RWPE2 (cell line): ENCODE data around the gene UBE2E1.
A peak's percentile ranks its signal among the peaks of the same experiment; 100 is the strongest.
"Not testable (repeated sequence)": the region's sequence is repeated elsewhere in the genome, so short reads cannot be mapped to it uniquely, and the experiment has no call there.

Source experiments
- ATAC-seq: fragments of 200-7000 bp; cut with Tn5 transposase; 3 replicates; pipeline ENCODE4 v1.9.1; 2021; ENCODE audit warnings: low read depth
- DNase-seq: peaks from one replicate; pipeline ENCODE4 v3.0.0-alpha.2; 2020; ENCODE audit warnings: low spot score
- H3K27ac ChIP-seq: fragments of 450-650 bp; 2 replicates; pipeline ENCODE4 v1.5.1; 2017; ENCODE audit warnings: mild to moderate bottlenecking; ENCODE audit not compliant: poor library complexity, severe bottlenecking
- H3K27me3 ChIP-seq: fragments of 250-450 bp; sonication (Bioruptor Pico); 2 replicates; pipeline ENCODE4 v1.5.1; 2021; ENCODE audit warnings: mild to moderate bottlenecking, moderate library complexity; ENCODE audit not compliant: insufficient read depth, poor library complexity, severe bottlenecking
- H3K36me3 ChIP-seq: fragments of 250-450 bp; sonication (Bioruptor Pico); 2 replicates; pipeline ENCODE4 v1.5.1; 2020; ENCODE audit warnings: low read depth, mild to moderate bottlenecking, moderate library complexity
- H3K4me1 ChIP-seq: fragments of 250-450 bp; sonication (Bioruptor Pico); 2 replicates; pipeline ENCODE4 v1.5.1; 2021; ENCODE audit warnings: mild to moderate bottlenecking, moderate library complexity; ENCODE audit not compliant: insufficient read depth, poor library complexity, severe bottlenecking
- H3K4me3 ChIP-seq: fragments of 250-450 bp; sonication (Bioruptor Pico); 2 replicates; pipeline ENCODE4 v1.5.1; 2021; ENCODE audit warnings: mild to moderate bottlenecking, moderate library complexity; ENCODE audit not compliant: severe bottlenecking
- H3K9me3 ChIP-seq: fragments of 250-450 bp; sonication (Bioruptor Pico); 2 replicates; pipeline ENCODE4 v1.5.1; 2021; ENCODE audit warnings: mild to moderate bottlenecking, moderate library complexity; ENCODE audit not compliant: severe bottlenecking
- TF ChIP-seq, protein P1 (sequence below): fragments of 450-650 bp; IDR thresholded peaks from one replicate; pipeline ENCODE4 v1.5.1; 2017; ENCODE audit warnings: mild to moderate bottlenecking, moderate library complexity; ENCODE audit not compliant: poor library complexity, severe bottlenecking

Gene UBE2E1

DNA sequence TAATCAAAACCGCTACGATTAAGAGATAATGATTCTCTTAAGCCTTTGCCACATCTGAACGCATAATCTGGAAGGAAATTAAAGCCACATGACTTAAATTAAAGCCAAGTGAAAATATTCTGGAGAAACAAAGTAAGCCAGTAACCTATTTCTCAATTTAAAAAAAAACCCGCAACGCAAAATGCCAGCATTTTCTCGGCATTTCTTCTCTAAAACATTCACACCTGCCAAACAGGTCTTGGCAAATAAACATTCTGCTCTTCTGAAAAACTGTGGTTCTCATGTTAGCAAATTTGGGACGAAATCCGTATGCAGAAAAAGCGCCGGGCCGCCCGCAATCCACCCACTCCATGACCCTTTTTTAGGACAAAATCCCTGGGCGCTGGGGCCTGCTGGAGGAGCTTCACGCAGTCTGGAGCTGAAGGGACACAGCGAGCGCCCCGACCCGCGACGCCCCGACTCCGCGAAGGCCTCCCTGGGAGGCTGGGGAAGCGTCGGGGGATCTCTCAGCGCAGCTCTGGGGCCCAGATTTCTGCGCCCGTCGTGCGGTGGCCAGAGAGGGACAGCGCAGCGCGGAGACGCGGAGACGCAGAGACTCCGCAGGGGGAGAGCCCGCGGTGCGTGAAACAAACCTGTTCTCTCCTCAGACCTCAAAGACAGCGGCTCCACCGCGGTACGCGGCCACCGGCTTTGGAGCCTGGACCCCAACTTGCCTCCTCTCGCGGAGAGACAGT, 110.6 kb downstream of the UBE2E1 start:
- Histone ChIP-seq H3K4me3 (peak overlapping the region; percentile 64), H3K27me3 (no peaks in the 10 kb centered on the region), H3K27ac (peak overlapping the region; percentile 73), H3K9me3 (no peaks in the 10 kb centered on the region), H3K36me3 (peaks cover 36% of the 10 kb centered on the region), H3K4me1 (peaks cover 18% of the 10 kb centered on the region)
- no peak for DNase-seq
- ATAC-seq: peak; percentile 51
- TF ChIP-seq, protein P1, sequence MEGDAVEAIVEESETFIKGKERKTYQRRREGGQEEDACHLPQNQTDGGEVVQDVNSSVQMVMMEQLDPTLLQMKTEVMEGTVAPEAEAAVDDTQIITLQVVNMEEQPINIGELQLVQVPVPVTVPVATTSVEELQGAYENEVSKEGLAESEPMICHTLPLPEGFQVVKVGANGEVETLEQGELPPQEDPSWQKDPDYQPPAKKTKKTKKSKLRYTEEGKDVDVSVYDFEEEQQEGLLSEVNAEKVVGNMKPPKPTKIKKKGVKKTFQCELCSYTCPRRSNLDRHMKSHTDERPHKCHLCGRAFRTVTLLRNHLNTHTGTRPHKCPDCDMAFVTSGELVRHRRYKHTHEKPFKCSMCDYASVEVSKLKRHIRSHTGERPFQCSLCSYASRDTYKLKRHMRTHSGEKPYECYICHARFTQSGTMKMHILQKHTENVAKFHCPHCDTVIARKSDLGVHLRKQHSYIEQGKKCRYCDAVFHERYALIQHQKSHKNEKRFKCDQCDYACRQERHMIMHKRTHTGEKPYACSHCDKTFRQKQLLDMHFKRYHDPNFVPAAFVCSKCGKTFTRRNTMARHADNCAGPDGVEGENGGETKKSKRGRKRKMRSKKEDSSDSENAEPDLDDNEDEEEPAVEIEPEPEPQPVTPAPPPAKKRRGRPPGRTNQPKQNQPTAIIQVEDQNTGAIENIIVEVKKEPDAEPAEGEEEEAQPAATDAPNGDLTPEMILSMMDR: no peak

DNA sequence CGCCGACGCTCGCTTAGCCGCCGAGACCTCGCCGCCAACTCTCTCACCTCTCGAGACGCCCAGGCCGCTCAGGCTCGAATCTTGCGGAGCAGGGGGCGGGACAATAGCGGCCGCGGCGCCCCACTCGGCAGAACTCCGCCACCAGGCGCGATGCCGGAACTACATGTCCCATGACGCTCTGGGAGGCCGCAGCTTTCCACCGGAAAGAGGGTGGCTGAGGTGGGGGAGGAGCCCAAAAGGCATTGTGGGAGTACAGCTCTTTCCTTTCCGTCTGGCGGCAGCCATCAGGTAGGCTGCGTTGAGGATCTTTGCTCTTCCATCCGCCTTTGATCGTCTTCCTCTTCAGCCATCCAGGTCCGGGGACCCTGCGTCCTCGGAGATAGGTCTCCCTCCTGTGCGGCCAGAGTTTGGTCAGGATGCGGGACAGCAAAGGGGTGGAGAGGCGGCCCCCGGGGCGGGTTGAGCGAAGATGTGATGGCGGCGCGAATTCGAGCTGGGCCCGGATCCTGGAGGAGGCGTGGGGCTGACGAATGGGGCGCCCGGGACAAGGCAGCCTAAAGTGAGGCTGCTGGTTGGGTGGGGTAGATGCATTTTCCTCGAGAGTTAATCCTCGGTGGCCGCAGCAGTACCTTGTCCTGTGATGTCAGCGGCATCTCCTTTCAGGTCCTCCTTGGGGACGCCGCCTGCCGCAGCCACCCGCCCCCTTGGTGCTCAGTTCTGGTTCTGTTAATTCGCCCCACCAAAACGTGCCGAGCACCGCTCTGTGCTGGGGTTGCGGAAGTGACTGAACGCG, 111.3 kb downstream of the UBE2E1 start, which contains the start of the genes NKIRAS1 and RPL15:
Gene NKIRAS1 (minus strand): TSS at position 105 of the 793 bp plus-strand sequence. CDS start 6,086 bp downstream, outside the sequence.
Gene RPL15 (plus strand): TSS at position 247 of the 793 bp plus-strand sequence. CDS start 728 bp downstream, outside the sequence.
- DNase-seq (peak; percentile 98), ATAC-seq (peak; percentile 90)
- peak within 1 kb of the TSS; percentile 64 for H3K4me3 ChIP-seq
- no peaks in the 10 kb centered on the region for H3K27me3 ChIP-seq
- peaks cover 36% of the 10 kb centered on the region for H3K36me3 ChIP-seq
- H3K27ac ChIP-seq: peak within 1 kb of the TSS; percentile 73
- peaks cover 18% of the 10 kb centered on the region for H3K4me1 ChIP-seq
- TF ChIP-seq, protein P1: no peak
- no peaks in the 10 kb centered on the region for H3K9me3 ChIP-seq

DNA sequence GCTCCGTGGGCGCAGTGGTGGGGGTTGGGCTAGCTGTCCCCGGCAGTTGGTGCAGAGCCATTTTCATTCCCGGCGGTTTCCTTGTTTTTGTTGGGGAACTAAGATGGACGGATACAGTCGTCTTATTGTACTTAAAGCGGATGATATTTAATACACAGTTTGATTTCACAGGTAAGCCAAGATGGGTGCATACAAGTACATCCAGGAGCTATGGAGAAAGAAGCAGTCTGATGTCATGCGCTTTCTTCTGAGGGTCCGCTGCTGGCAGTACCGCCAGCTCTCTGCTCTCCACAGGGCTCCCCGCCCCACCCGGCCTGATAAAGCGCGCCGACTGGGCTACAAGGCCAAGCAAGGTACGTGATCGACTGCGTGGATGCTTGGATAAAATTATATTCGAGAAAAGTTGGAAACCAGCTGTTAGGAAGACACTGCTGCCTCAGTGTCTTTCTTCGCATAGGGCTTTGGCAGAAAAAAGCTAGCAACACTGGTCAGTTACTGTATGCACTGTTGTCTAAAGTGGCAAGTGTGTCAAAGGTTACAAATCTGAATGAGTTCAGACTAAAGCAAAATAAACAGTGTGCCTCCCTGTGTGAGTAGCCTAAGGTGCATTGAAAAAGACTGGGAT, 112.0 kb downstream of the UBE2E1 start:
- peak overlapping the region; percentile 64 for H3K4me3 ChIP-seq
- H3K27me3 ChIP-seq, DNase-seq, H3K9me3 ChIP-seq, ATAC-seq: not testable (repeated sequence)
- peaks cover 36% of the 10 kb centered on the region for H3K36me3 ChIP-seq
- H3K4me1 ChIP-seq: peaks cover 18% of the 10 kb centered on the region
- H3K27ac ChIP-seq: peak overlapping the region; percentile 73

DNA sequence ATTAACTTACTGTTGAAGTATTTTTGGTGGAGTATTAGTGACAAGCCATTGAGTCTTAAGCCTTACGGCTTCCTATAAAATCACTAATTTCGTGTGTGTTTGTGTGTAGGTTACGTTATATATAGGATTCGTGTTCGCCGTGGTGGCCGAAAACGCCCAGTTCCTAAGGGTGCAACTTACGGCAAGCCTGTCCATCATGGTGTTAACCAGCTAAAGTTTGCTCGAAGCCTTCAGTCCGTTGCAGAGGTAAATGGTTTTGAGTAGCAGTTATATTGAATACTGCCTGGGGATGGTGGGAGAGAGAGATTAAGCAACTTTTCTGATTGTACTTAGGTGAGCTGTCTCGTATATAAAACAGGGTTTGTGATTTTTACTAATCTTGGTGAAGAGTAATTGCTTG, 112.6 kb downstream of the UBE2E1 start:
- H3K36me3 ChIP-seq: peaks cover 36% of the 10 kb centered on the region
- peak overlapping the region; percentile 64 for H3K4me3 ChIP-seq
- H3K27ac ChIP-seq: peak overlapping the region; percentile 73
- peaks cover 18% of the 10 kb centered on the region for H3K4me1 ChIP-seq
- H3K9me3 ChIP-seq, ATAC-seq, DNase-seq, H3K27me3 ChIP-seq: not testable (repeated sequence)

DNA sequence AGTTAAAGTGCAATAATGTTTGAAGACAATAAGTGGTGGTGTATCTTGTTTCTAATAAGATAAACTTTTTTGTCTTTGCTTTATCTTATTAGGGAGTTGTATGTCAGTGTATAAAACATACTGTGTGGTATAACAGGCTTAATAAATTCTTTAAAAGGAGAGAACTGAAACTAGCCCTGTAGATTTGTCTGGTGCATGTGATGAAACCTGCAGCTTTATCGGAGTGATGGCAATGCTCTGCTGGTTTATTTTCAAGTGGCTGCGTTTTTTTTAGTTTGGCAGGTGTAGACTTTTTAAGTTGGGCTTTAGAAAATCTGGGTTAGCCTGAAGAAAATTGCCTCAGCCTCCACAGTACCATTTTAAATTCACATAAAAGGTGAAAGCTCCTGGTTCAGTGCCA, 113.9 kb downstream of the UBE2E1 start:
- Histone ChIP-seq H3K27me3 (no peaks in the 10 kb centered on the region), H3K4me3 (no peak overlapping the region), H3K9me3 (no peaks in the 10 kb centered on the region), H3K36me3 (peaks cover 36% of the 10 kb centered on the region), H3K4me1 (peaks cover 18% of the 10 kb centered on the region), H3K27ac (peak overlapping the region; percentile 73)
- DNase-seq (no peak), ATAC-seq (no peak)
- TF ChIP-seq, protein P1: no peak
